ENCODE results near the gene SLC38A10. TPM values are rescaled to one million over a fixed set of nuclear protein-coding genes. Genes with fewer than 3 reads are reported as not detected.

Gene SLC38A10
- polyA plus RNA-seq, 1 donor from 2014 or later: 37.4 TPM

GRCh38 chr17:81251094-81251708 lies 43.9 kb downstream of the SLC38A10 start:
- no peaks in the 10 kb centered on the region for H4K20me1 ChIP-seq (ENCODE audit: insufficient read depth)
- H3K27ac ChIP-seq (ENCODE audit: low read length): peak overlapping the region; percentile 84
- TF ChIP-seq EZH2 (IDR thresholded peaks at IDR 0.05; ENCODE audit: borderline replicate concordance, insufficient read depth, low read length, poor library complexity, severe bottlenecking) (no peak), RAD21 (conservative IDR thresholded peaks at IDR 0.05) (no peak), TAF1 (IDR thresholded peaks at IDR 0.05; ENCODE audit: low read depth) (no peak), REST (IDR thresholded peaks at IDR 0.05; ENCODE audit: borderline replicate concordance) (no peak), MXI1 (conservative IDR thresholded peaks at IDR 0.05; ENCODE audit: poor library complexity, severe bottlenecking) (no peak), EP300 (conservative IDR thresholded peaks at IDR 0.05; ENCODE audit: poor library complexity, severe bottlenecking) (no peak), POLR2AphosphoS5 (IDR thresholded peaks at IDR 0.05) (no peak), SMC3 (conservative IDR thresholded peaks at IDR 0.05; ENCODE audit: poor library complexity) (no peak)
- TF ChIP-seq, protein P1, sequence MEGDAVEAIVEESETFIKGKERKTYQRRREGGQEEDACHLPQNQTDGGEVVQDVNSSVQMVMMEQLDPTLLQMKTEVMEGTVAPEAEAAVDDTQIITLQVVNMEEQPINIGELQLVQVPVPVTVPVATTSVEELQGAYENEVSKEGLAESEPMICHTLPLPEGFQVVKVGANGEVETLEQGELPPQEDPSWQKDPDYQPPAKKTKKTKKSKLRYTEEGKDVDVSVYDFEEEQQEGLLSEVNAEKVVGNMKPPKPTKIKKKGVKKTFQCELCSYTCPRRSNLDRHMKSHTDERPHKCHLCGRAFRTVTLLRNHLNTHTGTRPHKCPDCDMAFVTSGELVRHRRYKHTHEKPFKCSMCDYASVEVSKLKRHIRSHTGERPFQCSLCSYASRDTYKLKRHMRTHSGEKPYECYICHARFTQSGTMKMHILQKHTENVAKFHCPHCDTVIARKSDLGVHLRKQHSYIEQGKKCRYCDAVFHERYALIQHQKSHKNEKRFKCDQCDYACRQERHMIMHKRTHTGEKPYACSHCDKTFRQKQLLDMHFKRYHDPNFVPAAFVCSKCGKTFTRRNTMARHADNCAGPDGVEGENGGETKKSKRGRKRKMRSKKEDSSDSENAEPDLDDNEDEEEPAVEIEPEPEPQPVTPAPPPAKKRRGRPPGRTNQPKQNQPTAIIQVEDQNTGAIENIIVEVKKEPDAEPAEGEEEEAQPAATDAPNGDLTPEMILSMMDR (IDR thresholded peaks at IDR 0.05; ENCODE audit: poor library complexity, severe bottlenecking): no peak
- H2AFZ ChIP-seq (ENCODE audit: low read depth, low read length): no peak overlapping the region
- no peaks in the 10 kb centered on the region for H3K36me3 ChIP-seq (ENCODE audit: insufficient read depth, low read length)
- H3K9ac ChIP-seq (ENCODE audit: low read length): peak overlapping the region; percentile 62
- peak overlapping the region; percentile 55 for H3K4me3 ChIP-seq (ENCODE audit: low read length)
- H3K9me3 ChIP-seq (ENCODE audit: low read length): no peaks in the 10 kb centered on the region
- H3K79me2 ChIP-seq (replicated peaks; ENCODE audit: insufficient read depth, low read length): no peaks in the 10 kb centered on the region
- H3K4me2 ChIP-seq (ENCODE audit: low read length): peak overlapping the region; percentile 2
- H3K9me2 ChIP-seq (ENCODE audit: insufficient read depth, low read length): no peaks in the 10 kb centered on the region
- H3K27me3 ChIP-seq (ENCODE audit: insufficient read depth, low read depth, low read length): no peaks in the 10 kb centered on the region
- no peaks in the 10 kb centered on the region for H3F3A ChIP-seq (ENCODE audit: insufficient read depth, low read length, poor library complexity, severe bottlenecking)

- no peaks in the 10 kb centered on the region for H4K20me1 ChIP-seq (ENCODE audit: insufficient read depth)
- no peaks in the 10 kb centered on the region for H3K27me3 ChIP-seq (ENCODE audit: insufficient read depth, low read depth, low read length)
- TF ChIP-seq RAD21 (conservative IDR thresholded peaks at IDR 0.05): no peak
- TF ChIP-seq SMC3 (conservative IDR thresholded peaks at IDR 0.05; ENCODE audit: poor library complexity): no peak
- TF ChIP-seq POLR2AphosphoS5 (IDR thresholded peaks at IDR 0.05): no peak
- H3K9ac ChIP-seq (ENCODE audit: low read length): peak overlapping the region; percentile 20
- H3K27ac ChIP-seq (ENCODE audit: low read length): peak overlapping the region; percentile 84
- no peaks in the 10 kb centered on the region for H3K9me3 ChIP-seq (ENCODE audit: low read length)
- H3K9me2 ChIP-seq (ENCODE audit: insufficient read depth, low read length): no peaks in the 10 kb centered on the region
- no peaks in the 10 kb centered on the region for H3F3A ChIP-seq (ENCODE audit: insufficient read depth, low read length, poor library complexity, severe bottlenecking)
- no peaks in the 10 kb centered on the region for H3K79me2 ChIP-seq (replicated peaks; ENCODE audit: insufficient read depth, low read length)
- H3K4me2 ChIP-seq (ENCODE audit: low read length): no peak overlapping the region
- H3K4me3 ChIP-seq (ENCODE audit: low read length): no peak overlapping the region
- no peaks in the 10 kb centered on the region for H3K36me3 ChIP-seq (ENCODE audit: insufficient read depth, low read length)
- H2AFZ ChIP-seq (ENCODE audit: low read depth, low read length): no peak overlapping the region
Observed at GRCh38 chr17:81250286-81251093, 44.6 kb downstream of the SLC38A10 start.
